Loucy (cell line): ENCODE measurements around the gene NEIL1.

Experiments used
- H2AFZ ChIP-seq: fragments of 200-600 bp; sonication (generic); 2 replicates; pipeline ENCODE4 v1.6.0; 2016; ENCODE audit warnings: antibody characterized with exemption, mild to moderate bottlenecking, low read length, moderate library complexity
- H3F3A ChIP-seq: fragments of 200-600 bp; 2 replicates; pipeline ENCODE4 v1.6.0; 2016; ENCODE audit warnings: antibody characterized with exemption, low read depth, mild to moderate bottlenecking
- H3K27me3 ChIP-seq: fragments of 200-600 bp; sonication (generic); 2 replicates; pipeline ENCODE4 v1.6.1; 2014; ENCODE audit warnings: low read length, mild to moderate bottlenecking; ENCODE audit not compliant: insufficient read depth, poor library complexity, severe bottlenecking
- H3K36me3 ChIP-seq: fragments of 200-600 bp; sonication (generic); 2 replicates; pipeline ENCODE4 v1.6.1; 2016; ENCODE audit warnings: low read length; ENCODE audit not compliant: insufficient read depth
- H3K4me1 ChIP-seq: fragments of 200-600 bp; sonication (generic); 2 replicates; pipeline ENCODE4 v1.5.1; 2014; ENCODE audit warnings: low read length, mild to moderate bottlenecking; ENCODE audit not compliant: insufficient read depth, poor library complexity, severe bottlenecking
- H3K4me2 ChIP-seq: fragments of 200-600 bp; sonication (generic); 2 replicates; pipeline ENCODE4 v1.6.0; 2014; ENCODE audit warnings: antibody characterized with exemption, low read length, low read depth, mild to moderate bottlenecking; ENCODE audit not compliant: poor library complexity, severe bottlenecking
- H3K4me3 ChIP-seq: fragments of 200-600 bp; sonication (generic); 2 replicates; pipeline ENCODE4 v1.5.1; 2014; ENCODE audit warnings: low read length, mild to moderate bottlenecking, mixed read lengths; ENCODE audit not compliant: poor library complexity, severe bottlenecking
- H3K79me2 ChIP-seq: fragments of 200-600 bp; sonication (generic); 2 replicates; pipeline ENCODE4 v1.6.1; 2014; ENCODE audit warnings: low read length; ENCODE audit not compliant: insufficient read depth
- H3K9ac ChIP-seq: fragments of 200-600 bp; sonication (generic); 2 replicates; pipeline ENCODE4 v1.6.0; 2014; ENCODE audit warnings: mild to moderate bottlenecking, low read depth, low read length, moderate library complexity; ENCODE audit not compliant: poor library complexity, severe bottlenecking
- H3K9me2 ChIP-seq: fragments of 200-600 bp; sonication (generic); replicated peaks from 2 replicates; pipeline ENCODE4 v1.6.1; 2016; ENCODE audit warnings: low read depth, low read length, mixed read lengths
- H3K9me3 ChIP-seq: fragments of 200-600 bp; sonication (generic); 2 replicates; pipeline ENCODE4 v1.6.1; 2014; ENCODE audit warnings: mild to moderate bottlenecking, antibody characterized with exemption, low read length, low read depth; ENCODE audit not compliant: insufficient read depth
- H4K20me1 ChIP-seq: fragments of 200-600 bp; sonication (generic); 2 replicates; pipeline ENCODE4 v1.6.0; 2014; ENCODE audit warnings: antibody characterized with exemption, low read length, mild to moderate bottlenecking; ENCODE audit not compliant: insufficient read depth, poor library complexity, severe bottlenecking
- EZH2phosphoT487 ChIP-seq: fragments of 200-600 bp; IDR thresholded peaks from 2 replicates; pipeline ENCODE4 v1.6.1; 2018; ENCODE audit warnings: antibody characterized with exemption, mild to moderate bottlenecking, moderate library complexity, borderline replicate concordance
- TF ChIP-seq, protein P1 (sequence below): fragments of 200-600 bp; sonication (generic); conservative IDR thresholded peaks from 2 replicates; pipeline ENCODE4 v1.5.1; 2014; ENCODE audit warnings: mild to moderate bottlenecking, antibody characterized with exemption, low read length

NEIL1 gene

DNA sequence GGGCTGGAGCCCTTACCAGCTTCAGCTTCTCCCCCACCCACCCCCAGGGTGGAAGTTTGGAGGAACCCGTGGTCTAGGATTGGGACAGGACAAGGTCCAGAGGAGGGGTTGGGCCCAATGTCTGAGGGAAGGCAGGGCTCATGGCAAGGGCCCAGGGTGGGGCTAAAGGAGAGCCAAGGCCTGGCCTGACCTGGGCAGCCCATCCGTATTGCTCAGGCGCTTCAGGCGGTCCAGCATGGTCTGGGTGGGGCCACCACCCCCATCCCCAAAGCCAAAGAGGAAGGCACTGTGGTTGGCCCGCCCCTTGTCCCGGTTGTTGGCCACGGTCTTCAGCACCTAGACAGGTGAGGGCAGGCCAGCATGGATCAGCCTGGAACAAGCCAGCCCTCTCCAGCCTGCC is 14.0 kb downstream of the NEIL1 start:
- H3K9me3 ChIP-seq = no peaks in the 10 kb centered on the region
- H3K9me2 ChIP-seq = no peaks in the 10 kb centered on the region
- H3K4me3 ChIP-seq = no peak overlapping the region
- TF ChIP-seq, protein P1, sequence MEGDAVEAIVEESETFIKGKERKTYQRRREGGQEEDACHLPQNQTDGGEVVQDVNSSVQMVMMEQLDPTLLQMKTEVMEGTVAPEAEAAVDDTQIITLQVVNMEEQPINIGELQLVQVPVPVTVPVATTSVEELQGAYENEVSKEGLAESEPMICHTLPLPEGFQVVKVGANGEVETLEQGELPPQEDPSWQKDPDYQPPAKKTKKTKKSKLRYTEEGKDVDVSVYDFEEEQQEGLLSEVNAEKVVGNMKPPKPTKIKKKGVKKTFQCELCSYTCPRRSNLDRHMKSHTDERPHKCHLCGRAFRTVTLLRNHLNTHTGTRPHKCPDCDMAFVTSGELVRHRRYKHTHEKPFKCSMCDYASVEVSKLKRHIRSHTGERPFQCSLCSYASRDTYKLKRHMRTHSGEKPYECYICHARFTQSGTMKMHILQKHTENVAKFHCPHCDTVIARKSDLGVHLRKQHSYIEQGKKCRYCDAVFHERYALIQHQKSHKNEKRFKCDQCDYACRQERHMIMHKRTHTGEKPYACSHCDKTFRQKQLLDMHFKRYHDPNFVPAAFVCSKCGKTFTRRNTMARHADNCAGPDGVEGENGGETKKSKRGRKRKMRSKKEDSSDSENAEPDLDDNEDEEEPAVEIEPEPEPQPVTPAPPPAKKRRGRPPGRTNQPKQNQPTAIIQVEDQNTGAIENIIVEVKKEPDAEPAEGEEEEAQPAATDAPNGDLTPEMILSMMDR = no peak
- no peak for TF ChIP-seq EZH2phosphoT487
- no peak overlapping the region for H3K4me2 ChIP-seq
- H3K9ac ChIP-seq = no peak overlapping the region
- no peaks in the 10 kb centered on the region for H3K27me3 ChIP-seq
- H3F3A ChIP-seq = no peaks in the 10 kb centered on the region
- H3K79me2 ChIP-seq = no peaks in the 10 kb centered on the region
- H4K20me1 ChIP-seq = no peaks in the 10 kb centered on the region
- H3K36me3 ChIP-seq = peaks cover 12% of the 10 kb centered on the region; the same call in 1 of the 2 replicates
- no peak overlapping the region for H2AFZ ChIP-seq
- H3K4me1 ChIP-seq = no peaks in the 10 kb centered on the region

DNA sequence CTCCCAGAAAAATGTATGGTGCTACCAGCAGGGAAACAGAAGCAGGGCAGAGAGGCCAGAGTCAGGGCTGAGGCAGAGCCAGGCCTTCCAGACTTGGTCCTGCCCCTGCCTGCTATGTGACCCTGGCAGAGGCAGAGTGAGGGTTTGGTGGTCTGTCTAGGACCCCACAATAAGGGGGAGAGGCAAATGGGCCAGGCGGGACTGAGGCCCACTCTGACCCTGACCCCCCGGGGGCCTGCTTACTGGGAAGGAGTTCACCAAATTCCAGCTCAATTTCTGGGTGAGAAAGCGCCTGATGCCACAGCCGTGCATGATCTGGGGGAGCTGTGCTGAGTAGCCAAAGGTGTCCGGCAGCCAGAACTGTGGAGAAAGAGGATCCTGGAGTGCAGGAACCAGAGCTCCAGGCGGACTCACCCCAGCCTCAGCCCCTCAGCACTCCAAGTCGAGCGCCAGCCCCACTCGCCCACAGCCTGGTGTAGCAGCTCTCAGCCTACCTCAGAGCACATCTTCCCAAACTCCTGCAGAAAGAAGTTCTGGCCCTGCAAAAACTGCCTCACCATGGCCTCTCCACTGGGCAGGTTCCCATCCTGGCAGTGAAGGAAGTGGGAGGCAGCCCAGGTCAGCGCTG is 14.6 kb downstream of the NEIL1 start:
- TF ChIP-seq, protein P1 = no peak
- no peak for TF ChIP-seq EZH2phosphoT487
- Histone ChIP-seq H4K20me1 (no peaks in the 10 kb centered on the region), H3K27me3 (no peaks in the 10 kb centered on the region), H2AFZ (no peak overlapping the region), H3K4me1 (no peaks in the 10 kb centered on the region), H3K4me2 (no peak overlapping the region), H3K9ac (no peak overlapping the region), H3K9me3 (no peaks in the 10 kb centered on the region), H3K79me2 (peaks cover 2% of the 10 kb centered on the region; the same call in 1 of the 2 replicates), H3K4me3 (no peak overlapping the region), H3K36me3 (peaks cover 15% of the 10 kb centered on the region; the same call in 1 of the 2 replicates), H3F3A (no peaks in the 10 kb centered on the region), H3K9me2 (no peaks in the 10 kb centered on the region)

DNA sequence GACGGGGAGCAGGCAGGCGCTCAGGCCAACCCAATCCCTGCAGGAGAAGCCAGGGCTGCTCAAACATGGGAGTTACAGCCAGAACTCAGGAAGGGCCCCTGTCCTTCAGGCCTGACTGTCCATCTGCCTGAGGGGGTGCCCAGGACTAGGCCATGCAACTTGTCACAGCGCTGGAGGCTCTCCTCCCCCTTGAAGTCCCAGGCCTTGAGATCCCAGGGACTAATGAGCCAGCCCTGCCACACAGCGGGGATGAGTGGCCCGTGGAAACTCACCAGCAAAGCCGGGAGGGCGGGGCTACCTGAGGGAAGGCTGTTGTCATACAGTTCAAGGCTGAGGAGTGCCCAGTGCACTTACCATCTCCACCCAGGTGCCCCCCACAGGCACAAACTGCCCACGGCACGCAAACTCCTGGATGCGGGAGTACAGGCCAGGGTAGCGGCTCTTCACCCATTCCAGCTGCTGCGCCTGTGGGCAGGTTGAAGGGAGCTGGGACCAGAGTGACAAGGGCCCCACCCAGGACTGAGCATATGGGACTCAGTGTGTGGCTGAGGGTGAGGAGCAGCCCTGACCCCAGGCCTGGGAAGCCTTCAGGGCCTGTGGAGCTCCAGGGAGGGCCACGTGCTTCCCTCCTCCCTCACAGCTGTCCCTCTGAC is 15.3 kb downstream of the NEIL1 start:
- Histone ChIP-seq H3K9ac (no peak overlapping the region), H4K20me1 (no peaks in the 10 kb centered on the region), H3K9me3 (no peaks in the 10 kb centered on the region), H3K4me1 (peaks cover 3% of the 10 kb centered on the region), H3K9me2 (no peaks in the 10 kb centered on the region), H3K36me3 (peaks cover 15% of the 10 kb centered on the region; the same call in 1 of the 2 replicates), H3K4me3 (no peak overlapping the region), H2AFZ (no peak overlapping the region), H3K4me2 (no peak overlapping the region), H3F3A (no peaks in the 10 kb centered on the region), H3K79me2 (peaks cover 8% of the 10 kb centered on the region), H3K27me3 (no peaks in the 10 kb centered on the region)
- TF ChIP-seq, protein P1 = no peak
- TF ChIP-seq EZH2phosphoT487 = no peak
